Large intestine (tissue), 3 donors: ENCODE measurements around the gene SORCS2. TPM values are rescaled to one million over a fixed set of nuclear protein-coding genes. Genes with fewer than 3 reads are reported as not detected.
A peak's percentile ranks its signal among the peaks of the same experiment; 100 is the strongest.

ENCODE experiments used
- DNase-seq, 2 donors: peaks; one replicate each; pipeline versions ENCODE4 v3.0.0 to v3.0.0-alpha.2; 2013
- H3K27ac ChIP-seq: one replicate; pipeline ENCODE4 v1.5.1; 2013; ENCODE audit warnings: low read length
- H3K27me3 ChIP-seq: 2 replicates; pipeline ENCODE4 v1.6.1; 2013; ENCODE audit warnings: low read length; ENCODE audit not compliant: control insufficient read depth, insufficient read depth
- H3K36me3 ChIP-seq: 2 replicates; pipeline ENCODE4 v1.6.1; 2013; ENCODE audit warnings: low read length; ENCODE audit not compliant: control insufficient read depth, insufficient read depth
- H3K4me1 ChIP-seq: one replicate; pipeline ENCODE4 v1.6.1; 2013; ENCODE audit warnings: low read length; ENCODE audit not compliant: control insufficient read depth, insufficient read depth
- H3K4me3 ChIP-seq: one replicate; pipeline ENCODE4 v1.5.1; 2013; ENCODE audit warnings: low read length
- H3K9me3 ChIP-seq: one replicate; pipeline ENCODE4 v1.6.1; 2013; ENCODE audit warnings: mild to moderate bottlenecking, low read depth, low read length, moderate library complexity; ENCODE audit not compliant: control insufficient read depth
- WGBS: methylation state at CpG from one replicate; pipeline ENCODE4 v1.1.5; 2013; ENCODE audit warnings: low lambda C conversion rate; ENCODE audit not compliant: insufficient coverage; 5-methylcytosine and 5-hydroxymethylcytosine counted together
- polyA plus RNA-seq: library from polyadenylated mRNA; unstranded; fragments of 120-200 nt; gene quantifications from one replicate; pipeline ENCODE4 v1.2.1, GENCODE V29; 2013

Gene SORCS2
- polyA plus RNA-seq, 1 donor: 3.6 TPM

DNA sequence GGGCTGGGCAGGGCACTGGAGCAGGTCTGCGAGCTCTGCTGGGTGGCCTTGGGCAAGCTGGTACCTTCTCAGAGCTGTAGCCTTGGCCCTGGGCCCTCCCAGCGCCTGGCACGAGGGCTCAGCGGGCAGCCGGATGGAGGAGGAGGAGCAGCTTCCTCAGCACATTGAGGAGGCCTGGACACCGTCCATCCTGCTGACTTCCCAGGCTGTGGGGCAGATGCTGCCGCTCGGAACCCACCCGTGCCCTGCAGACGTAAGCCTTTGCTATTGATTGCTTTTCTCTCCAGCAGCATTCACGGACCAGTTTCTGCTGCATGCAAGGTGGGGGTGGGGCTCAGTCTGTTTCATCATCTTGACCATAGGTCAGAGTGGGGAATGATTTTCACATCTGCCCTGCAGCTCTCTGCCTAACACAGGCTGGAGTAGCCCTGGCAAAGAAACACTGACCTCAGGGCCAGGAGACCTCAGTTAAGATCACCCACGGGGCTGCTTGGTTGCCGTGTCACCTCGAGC is 323.1 kb downstream of the SORCS2 start:
- DNase-seq: peak in 1 of 2 donors; percentile 45
- Histone ChIP-seq H3K36me3 (no peaks in the 10 kb centered on the region), H3K4me3 (no peak overlapping the region), H3K4me1 (no peaks in the 10 kb centered on the region), H3K9me3 (no peaks in the 10 kb centered on the region), H3K27me3 (peaks cover 4% of the 10 kb centered on the region), H3K27ac (no peak overlapping the region)
- WGBS: no CpG with 5 or more reads among the region's 14 CpGs

GRCh38 chr4:7516096-7516772 is 323.9 kb downstream of the SORCS2 start:
- H3K4me1 ChIP-seq: no peaks in the 10 kb centered on the region
- H3K9me3 ChIP-seq: no peaks in the 10 kb centered on the region
- H3K36me3 ChIP-seq: no peaks in the 10 kb centered on the region
- no CpG with 5 or more reads among the region's 16 CpGs for WGBS
- no peak for DNase-seq
- no peak overlapping the region for H3K27ac ChIP-seq
- peaks cover 4% of the 10 kb centered on the region for H3K27me3 ChIP-seq
- H3K4me3 ChIP-seq: no peak overlapping the region

- Histone ChIP-seq H3K27me3 (peaks cover 8% of the 10 kb centered on the region), H3K36me3 (no peaks in the 10 kb centered on the region), H3K9me3 (no peaks in the 10 kb centered on the region), H3K27ac (no peak overlapping the region), H3K4me3 (no peak overlapping the region), H3K4me1 (no peaks in the 10 kb centered on the region)
- WGBS: no CpG with 5 or more reads among the region's 12 CpGs
- DNase-seq: peak in 1 of 2 donors; percentile 17
Observed at GRCh38 chr4:7516773-7517144, 324.4 kb downstream of the SORCS2 start.

- Histone ChIP-seq H3K9me3 (no peaks in the 10 kb centered on the region), H3K27me3 (peaks cover 22% of the 10 kb centered on the region), H3K36me3 (no peaks in the 10 kb centered on the region), H3K4me1 (no peaks in the 10 kb centered on the region), H3K27ac (no peak overlapping the region), H3K4me3 (no peak overlapping the region)
- DNase-seq: no peak
- 100% methylated on average over 1 of the region's 24 CpGs for WGBS
Observed at GRCh38 chr4:7518871-7519637, 326.7 kb downstream of the SORCS2 start.

DNA sequence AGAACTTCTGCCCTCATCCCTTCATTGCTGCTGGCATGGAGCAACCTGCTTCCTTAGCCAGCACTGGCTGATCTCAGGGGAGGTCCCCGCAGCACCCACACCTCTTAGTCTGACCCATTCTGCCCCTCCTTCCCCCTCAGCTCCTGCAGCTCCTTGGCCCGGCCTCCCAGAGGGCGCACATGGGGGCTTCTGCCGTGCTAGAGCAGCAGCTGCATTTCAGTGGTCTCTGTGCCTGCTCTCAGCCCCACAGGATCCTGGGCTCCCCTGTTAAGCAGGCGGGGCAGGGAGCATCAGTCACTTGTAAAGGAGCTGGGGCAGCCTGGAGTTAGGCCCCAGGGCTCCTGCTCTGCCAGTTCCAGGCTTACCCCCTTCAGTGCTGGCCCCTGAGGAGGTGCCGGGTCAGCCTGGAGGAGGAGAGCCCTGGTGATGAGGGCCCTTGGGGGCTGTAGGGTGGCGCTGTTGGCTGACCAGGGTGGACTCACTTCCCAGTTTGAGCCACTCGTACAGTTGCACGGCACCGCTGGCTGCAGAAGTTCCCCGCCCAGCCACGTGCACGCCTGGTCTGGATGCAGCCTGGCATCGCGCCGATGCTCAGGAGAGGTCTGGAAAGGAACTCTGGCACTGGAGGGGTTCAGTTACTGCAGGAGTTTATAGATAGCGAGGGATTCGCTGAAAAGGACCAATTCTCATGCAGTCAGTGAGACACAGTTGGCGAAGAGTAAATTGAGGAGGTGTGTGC is 327.5 kb downstream of the SORCS2 start:
- Histone ChIP-seq H3K4me3 (no peak overlapping the region), H3K9me3 (no peaks in the 10 kb centered on the region), H3K27me3 (peaks cover 28% of the 10 kb centered on the region), H3K27ac (no peak overlapping the region), H3K36me3 (no peaks in the 10 kb centered on the region), H3K4me1 (no peaks in the 10 kb centered on the region)
- no peak for DNase-seq
- no CpG with 5 or more reads among the region's 19 CpGs for WGBS

GRCh38 chr4:7521666-7522065 is 329.3 kb downstream of the SORCS2 start:
- no peak for DNase-seq
- H3K27ac ChIP-seq: no peak overlapping the region
- no peaks in the 10 kb centered on the region for H3K36me3 ChIP-seq
- WGBS: no CpG with 5 or more reads among the region's 6 CpGs
- no peaks in the 10 kb centered on the region for H3K4me1 ChIP-seq
- H3K4me3 ChIP-seq: no peak overlapping the region
- H3K9me3 ChIP-seq: no peaks in the 10 kb centered on the region
- peaks cover 28% of the 10 kb centered on the region for H3K27me3 ChIP-seq

DNA sequence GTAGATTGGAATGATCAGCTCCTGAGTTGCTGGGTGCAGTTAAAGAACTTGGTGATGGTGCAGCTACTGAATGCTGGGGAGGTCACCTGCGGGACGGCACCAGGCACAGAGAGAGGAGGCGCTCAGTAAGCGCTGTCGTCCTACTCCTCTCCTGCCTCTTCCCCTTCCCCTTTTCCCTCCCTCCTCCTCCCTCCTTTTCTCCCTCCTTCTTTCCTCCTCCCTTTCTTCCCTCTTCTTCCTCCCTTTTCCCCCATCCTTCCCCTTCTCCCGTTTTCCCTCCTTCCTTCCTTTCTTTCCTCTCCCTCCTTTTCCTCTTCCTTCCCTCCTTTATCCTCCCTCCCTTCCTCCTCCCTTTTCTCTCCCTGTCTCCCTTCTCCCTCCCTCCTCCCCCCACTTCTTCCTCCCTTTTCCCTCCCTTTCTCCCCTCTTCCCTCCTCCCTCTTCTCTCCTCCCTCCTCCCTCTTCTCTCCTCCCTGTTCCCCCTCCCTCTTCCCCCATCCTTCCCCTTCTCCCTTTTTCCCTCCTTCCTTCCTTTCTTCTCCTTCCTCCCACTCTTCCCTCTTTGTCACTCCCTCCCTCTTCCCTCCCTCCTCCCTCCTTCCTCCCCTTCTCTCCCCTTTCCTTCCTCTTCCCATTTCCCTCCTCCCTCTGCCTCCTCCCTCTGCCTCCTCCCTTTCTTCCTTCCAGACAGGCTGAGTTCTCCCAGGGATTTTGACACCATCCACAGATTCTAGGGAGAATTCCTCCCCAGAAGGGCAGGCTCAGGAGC is 330.3 kb downstream of the SORCS2 start:
- H3K4me3 ChIP-seq: no peak overlapping the region
- peaks cover 2% of the 10 kb centered on the region for H3K9me3 ChIP-seq
- WGBS: no CpG with 5 or more reads among the region's 6 CpGs
- no peaks in the 10 kb centered on the region for H3K36me3 ChIP-seq
- DNase-seq: no peak
- no peak overlapping the region for H3K27ac ChIP-seq
- peaks cover 26% of the 10 kb centered on the region for H3K27me3 ChIP-seq
- H3K4me1 ChIP-seq: no peaks in the 10 kb centered on the region

GRCh38 chr4:7523526-7523925 is 331.2 kb downstream of the SORCS2 start:
- Histone ChIP-seq H3K36me3 (no peaks in the 10 kb centered on the region), H3K27ac (no peak overlapping the region), H3K4me3 (no peak overlapping the region), H3K9me3 (peaks cover 2% of the 10 kb centered on the region), H3K4me1 (no peaks in the 10 kb centered on the region), H3K27me3 (peaks cover 26% of the 10 kb centered on the region)
- no CpG with 5 or more reads among the region's 12 CpGs for WGBS
- DNase-seq: no peak

- no peak for DNase-seq
- WGBS: 23% methylated on average over 3 of the region's 12 CpGs
- no peaks in the 10 kb centered on the region for H3K36me3 ChIP-seq
- no peak overlapping the region for H3K4me3 ChIP-seq
- H3K27ac ChIP-seq: no peak overlapping the region
- H3K27me3 ChIP-seq: peaks cover 24% of the 10 kb centered on the region
- H3K9me3 ChIP-seq: peaks cover 2% of the 10 kb centered on the region
- H3K4me1 ChIP-seq: no peaks in the 10 kb centered on the region
Observed at GRCh38 chr4:7524064-7524682, 331.8 kb downstream of the SORCS2 start.
